Measurements from ENCODE around the gene H19. TPM values are rescaled to one million over a fixed set of nuclear protein-coding genes. Genes with fewer than 3 reads are reported as not detected.

Gene H19
- total and polyA plus RNA-seq, 9 of the 15 experiments (the other 6 are each of a cell fraction or from before 2014, with no cell fraction given) = 0.13 to 682 (median 15.7) TPM

DNA sequence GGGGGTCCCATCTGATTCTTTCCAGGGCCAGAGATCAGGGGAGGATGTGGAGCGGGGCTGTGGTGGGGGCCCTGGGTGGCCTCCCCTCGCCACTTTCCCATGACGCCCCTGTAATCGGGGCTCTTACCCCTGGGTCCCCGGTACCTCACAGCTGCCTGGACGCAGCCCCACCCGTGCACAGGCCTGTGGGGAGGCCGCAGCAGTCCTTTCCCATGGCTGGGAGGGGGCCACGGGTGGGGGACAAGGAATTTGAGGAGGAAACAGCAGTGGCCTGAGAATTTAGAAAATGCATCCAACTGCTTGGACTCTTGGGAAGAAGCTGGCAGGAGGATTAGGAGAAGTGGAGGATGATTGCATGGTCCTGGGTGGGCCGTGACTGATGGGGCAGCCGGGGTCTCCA, 18.0 kb downstream of the H19 start:
- no peak overlapping the region for H3K4me2 ChIP-seq (ENCODE audit: insufficient read depth, low read length)
- H3K4me1 ChIP-seq (replicated peaks in 1 of 2; ENCODE audit: control insufficient read depth in 2 of 2, insufficient read depth in 2 of 2, low read length in 2 of 2) = no peaks in the 10 kb centered on the region
- no peak overlapping the region for H2AFZ ChIP-seq (ENCODE audit: low read depth, low read length)
- POLR2A ChIA-PET = interaction anchor here (0.6 kb wide), 1 partner anchor 18 kb away, joined by 3 read pairs; the partner anchor contains the start of gene H19
- DNase-seq (ENCODE audit: extremely low read depth in 1 of 4, low spot score in 3 of 4) (no peak), FAIRE-seq (no peak), ATAC-seq (no peak)
- no peaks in the 10 kb centered on the region for H3K27me3 ChIP-seq (ENCODE audit: control insufficient read depth in 2 of 2, insufficient read depth in 2 of 2, low read length in 2 of 2)
- H3K27ac ChIP-seq (ENCODE audit: extremely low read depth, low read depth, low read length) = no peak overlapping the region
- no TSS peak for BruUV-seq (replicated peaks)
- H3K4me3 ChIP-seq = no peak overlapping the region
- no peak for TF ChIP-seq SRSF3 (IDR thresholded peaks at IDR 0.05; ENCODE audit: insufficient read depth, low read length)
- no peak for TF ChIP-seq HLTF (IDR thresholded peaks at IDR 0.05)
- no peak for TF ChIP-seq RCOR1 (IDR thresholded peaks at IDR 0.05; ENCODE audit: borderline replicate concordance in 1 of 2, low read depth in 2 of 2, low read length in 2 of 2)
- TF ChIP-seq, protein P1, sequence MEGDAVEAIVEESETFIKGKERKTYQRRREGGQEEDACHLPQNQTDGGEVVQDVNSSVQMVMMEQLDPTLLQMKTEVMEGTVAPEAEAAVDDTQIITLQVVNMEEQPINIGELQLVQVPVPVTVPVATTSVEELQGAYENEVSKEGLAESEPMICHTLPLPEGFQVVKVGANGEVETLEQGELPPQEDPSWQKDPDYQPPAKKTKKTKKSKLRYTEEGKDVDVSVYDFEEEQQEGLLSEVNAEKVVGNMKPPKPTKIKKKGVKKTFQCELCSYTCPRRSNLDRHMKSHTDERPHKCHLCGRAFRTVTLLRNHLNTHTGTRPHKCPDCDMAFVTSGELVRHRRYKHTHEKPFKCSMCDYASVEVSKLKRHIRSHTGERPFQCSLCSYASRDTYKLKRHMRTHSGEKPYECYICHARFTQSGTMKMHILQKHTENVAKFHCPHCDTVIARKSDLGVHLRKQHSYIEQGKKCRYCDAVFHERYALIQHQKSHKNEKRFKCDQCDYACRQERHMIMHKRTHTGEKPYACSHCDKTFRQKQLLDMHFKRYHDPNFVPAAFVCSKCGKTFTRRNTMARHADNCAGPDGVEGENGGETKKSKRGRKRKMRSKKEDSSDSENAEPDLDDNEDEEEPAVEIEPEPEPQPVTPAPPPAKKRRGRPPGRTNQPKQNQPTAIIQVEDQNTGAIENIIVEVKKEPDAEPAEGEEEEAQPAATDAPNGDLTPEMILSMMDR (IDR thresholded peaks at IDR 0.05 in 2 of 3, conservative IDR thresholded peaks at IDR 0.05 in 1 of 3; ENCODE audit: insufficient read depth in 2 of 3, low read depth in 1 of 3, low read length in 3 of 3) = no peak
- no peak for TF ChIP-seq LEF1 (IDR thresholded peaks at IDR 0.05)
- TF ChIP-seq, protein P2, sequence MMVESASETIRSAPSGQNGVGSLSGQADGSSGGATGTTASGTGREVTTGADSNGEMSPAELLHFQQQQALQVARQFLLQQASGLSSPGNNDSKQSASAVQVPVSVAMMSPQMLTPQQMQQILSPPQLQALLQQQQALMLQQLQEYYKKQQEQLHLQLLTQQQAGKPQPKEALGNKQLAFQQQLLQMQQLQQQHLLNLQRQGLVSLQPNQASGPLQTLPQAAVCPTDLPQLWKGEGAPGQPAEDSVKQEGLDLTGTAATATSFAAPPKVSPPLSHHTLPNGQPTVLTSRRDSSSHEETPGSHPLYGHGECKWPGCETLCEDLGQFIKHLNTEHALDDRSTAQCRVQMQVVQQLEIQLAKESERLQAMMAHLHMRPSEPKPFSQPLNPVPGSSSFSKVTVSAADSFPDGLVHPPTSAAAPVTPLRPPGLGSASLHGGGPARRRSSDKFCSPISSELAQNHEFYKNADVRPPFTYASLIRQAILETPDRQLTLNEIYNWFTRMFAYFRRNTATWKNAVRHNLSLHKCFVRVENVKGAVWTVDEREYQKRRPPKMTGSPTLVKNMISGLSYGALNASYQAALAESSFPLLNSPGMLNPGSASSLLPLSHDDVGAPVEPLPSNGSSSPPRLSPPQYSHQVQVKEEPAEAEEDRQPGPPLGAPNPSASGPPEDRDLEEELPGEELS (CRISPR knock-in tag; IDR thresholded peaks at IDR 0.05; ENCODE audit: borderline replicate concordance) = no peak
- TF ChIP-seq, protein P3, sequence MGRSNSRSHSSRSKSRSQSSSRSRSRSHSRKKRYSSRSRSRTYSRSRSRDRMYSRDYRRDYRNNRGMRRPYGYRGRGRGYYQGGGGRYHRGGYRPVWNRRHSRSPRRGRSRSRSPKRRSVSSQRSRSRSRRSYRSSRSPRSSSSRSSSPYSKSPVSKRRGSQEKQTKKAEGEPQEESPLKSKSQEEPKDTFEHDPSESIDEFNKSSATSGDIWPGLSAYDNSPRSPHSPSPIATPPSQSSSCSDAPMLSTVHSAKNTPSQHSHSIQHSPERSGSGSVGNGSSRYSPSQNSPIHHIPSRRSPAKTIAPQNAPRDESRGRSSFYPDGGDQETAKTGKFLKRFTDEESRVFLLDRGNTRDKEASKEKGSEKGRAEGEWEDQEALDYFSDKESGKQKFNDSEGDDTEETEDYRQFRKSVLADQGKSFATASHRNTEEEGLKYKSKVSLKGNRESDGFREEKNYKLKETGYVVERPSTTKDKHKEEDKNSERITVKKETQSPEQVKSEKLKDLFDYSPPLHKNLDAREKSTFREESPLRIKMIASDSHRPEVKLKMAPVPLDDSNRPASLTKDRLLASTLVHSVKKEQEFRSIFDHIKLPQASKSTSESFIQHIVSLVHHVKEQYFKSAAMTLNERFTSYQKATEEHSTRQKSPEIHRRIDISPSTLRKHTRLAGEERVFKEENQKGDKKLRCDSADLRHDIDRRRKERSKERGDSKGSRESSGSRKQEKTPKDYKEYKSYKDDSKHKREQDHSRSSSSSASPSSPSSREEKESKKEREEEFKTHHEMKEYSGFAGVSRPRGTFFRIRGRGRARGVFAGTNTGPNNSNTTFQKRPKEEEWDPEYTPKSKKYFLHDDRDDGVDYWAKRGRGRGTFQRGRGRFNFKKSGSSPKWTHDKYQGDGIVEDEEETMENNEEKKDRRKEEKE (IDR thresholded peaks at IDR 0.05; ENCODE audit: borderline replicate concordance in 1 of 2, control insufficient read depth in 1 of 2, low read depth in 2 of 2, low read length in 1 of 2) = no peak
- no peak for TF ChIP-seq HMG20A (CRISPR knock-in tag; conservative IDR thresholded peaks at IDR 0.05)
- TF ChIP-seq ZBTB7A (IDR thresholded peaks at IDR 0.05; ENCODE audit: borderline replicate concordance, control insufficient read depth, low read depth, low read length) = no peak
- no peaks in the 10 kb centered on the region for H3K9me1 ChIP-seq (ENCODE audit: control insufficient read depth, insufficient read depth, low read length)
- intact Hi-C loops (cut with micrococcal nuclease) = no loop called here
- no peaks in the 10 kb centered on the region for H4K20me1 ChIP-seq (replicated peaks; ENCODE audit: control insufficient read depth, insufficient read depth, low read length)
- no peaks in the 10 kb centered on the region for H3K79me2 ChIP-seq (ENCODE audit: control insufficient read depth, insufficient read depth, low read length)
- H3K9me3 ChIP-seq (replicated peaks; ENCODE audit: control insufficient read depth, insufficient read depth, low read depth, low read length) = no peaks in the 10 kb centered on the region
- no peak overlapping the region for H3K9ac ChIP-seq (ENCODE audit: insufficient read depth in 1 of 2, low read depth in 2 of 2, low read length in 2 of 2)
- in situ Hi-C loops (cut with MboI) = no loop called here
- WGBS (ENCODE audit: insufficient coverage, low coverage, missing lambda C conversion rate) = no CpG with 5 or more reads among the region's 11 CpGs
- CTCF ChIA-PET (ENCODE audit: low intra/inter-chr PET ratio) = no interaction called here
- H3K36me3 ChIP-seq (ENCODE audit: control insufficient read depth, insufficient read depth, low read length) = no peaks in the 10 kb centered on the region

All from K562 (cell line).